Measurements from ENCODE around the gene FHIP2A.
A peak's percentile ranks its signal among the peaks of the same experiment; 100 is the strongest.

Gene FHIP2A

DNA sequence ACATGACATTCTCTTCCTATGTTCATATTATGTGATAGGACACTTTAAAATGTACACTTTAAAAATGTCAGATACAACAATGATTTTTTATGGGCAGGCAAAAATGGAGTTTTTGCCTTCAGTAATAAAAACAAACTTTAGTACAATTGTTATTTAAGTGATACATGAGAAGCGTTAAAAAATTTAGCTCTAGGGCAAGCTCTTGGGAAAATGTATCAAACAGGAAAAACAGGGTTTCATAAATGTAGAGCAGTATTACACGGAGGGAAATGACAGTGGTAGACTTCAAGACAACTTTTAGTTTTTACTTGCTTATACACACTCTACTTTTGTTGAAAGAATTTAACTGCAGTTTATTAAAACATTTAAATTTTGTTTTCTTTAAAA is 1.5 kb downstream of the FHIP2A start:
- CTCF ChIA-PET: interaction anchor here (0.7 to 3.0 kb wide), 2 partner anchors 8 to 82 kb away, joined by 3 to 22 read pairs; no protein-coding TSS in a partner anchor
- TF ChIP-seq, protein P1, sequence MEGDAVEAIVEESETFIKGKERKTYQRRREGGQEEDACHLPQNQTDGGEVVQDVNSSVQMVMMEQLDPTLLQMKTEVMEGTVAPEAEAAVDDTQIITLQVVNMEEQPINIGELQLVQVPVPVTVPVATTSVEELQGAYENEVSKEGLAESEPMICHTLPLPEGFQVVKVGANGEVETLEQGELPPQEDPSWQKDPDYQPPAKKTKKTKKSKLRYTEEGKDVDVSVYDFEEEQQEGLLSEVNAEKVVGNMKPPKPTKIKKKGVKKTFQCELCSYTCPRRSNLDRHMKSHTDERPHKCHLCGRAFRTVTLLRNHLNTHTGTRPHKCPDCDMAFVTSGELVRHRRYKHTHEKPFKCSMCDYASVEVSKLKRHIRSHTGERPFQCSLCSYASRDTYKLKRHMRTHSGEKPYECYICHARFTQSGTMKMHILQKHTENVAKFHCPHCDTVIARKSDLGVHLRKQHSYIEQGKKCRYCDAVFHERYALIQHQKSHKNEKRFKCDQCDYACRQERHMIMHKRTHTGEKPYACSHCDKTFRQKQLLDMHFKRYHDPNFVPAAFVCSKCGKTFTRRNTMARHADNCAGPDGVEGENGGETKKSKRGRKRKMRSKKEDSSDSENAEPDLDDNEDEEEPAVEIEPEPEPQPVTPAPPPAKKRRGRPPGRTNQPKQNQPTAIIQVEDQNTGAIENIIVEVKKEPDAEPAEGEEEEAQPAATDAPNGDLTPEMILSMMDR (conservative IDR thresholded peaks at IDR 0.05; ENCODE audit: low read depth): no peak
- peak overlapping the region; percentile 53 for H3K27ac ChIP-seq

DNA sequence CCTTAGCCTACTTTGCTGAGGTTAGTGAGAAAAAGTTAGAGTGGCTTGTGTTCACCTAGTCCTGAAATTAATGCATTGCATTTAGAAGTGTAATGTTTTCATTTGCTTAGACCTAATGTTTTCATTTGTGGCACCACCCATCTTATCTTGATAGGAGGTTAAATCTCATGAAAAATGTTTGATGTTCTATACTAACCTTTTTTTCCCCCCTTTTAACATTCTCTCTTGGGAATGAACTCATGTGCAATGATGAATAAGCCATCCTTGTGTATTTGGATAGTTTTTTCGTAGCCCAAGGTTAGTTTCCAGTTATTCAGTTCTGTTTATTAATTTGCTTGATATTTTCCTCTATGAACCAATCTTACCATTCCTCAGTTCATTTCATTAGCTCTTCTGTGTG is 2.8 kb downstream of the FHIP2A start:
- POLR2A ChIA-PET (ENCODE audit: low non-redundant PET): no interaction called here
- CTCF ChIA-PET: no interaction called here
- TF ChIP-seq, protein P1 (conservative IDR thresholded peaks at IDR 0.05; ENCODE audit: low read depth): no peak
- DNase-seq (ENCODE audit: low spot score): no peak
- no peak overlapping the region for H3K27ac ChIP-seq

More for the DNA sequence above, 1.5 kb downstream of the FHIP2A start:
- POLR2A ChIA-PET (ENCODE audit: low non-redundant PET): no interaction called here
- DNase-seq (ENCODE audit: low spot score): peak; percentile 55

DNA sequence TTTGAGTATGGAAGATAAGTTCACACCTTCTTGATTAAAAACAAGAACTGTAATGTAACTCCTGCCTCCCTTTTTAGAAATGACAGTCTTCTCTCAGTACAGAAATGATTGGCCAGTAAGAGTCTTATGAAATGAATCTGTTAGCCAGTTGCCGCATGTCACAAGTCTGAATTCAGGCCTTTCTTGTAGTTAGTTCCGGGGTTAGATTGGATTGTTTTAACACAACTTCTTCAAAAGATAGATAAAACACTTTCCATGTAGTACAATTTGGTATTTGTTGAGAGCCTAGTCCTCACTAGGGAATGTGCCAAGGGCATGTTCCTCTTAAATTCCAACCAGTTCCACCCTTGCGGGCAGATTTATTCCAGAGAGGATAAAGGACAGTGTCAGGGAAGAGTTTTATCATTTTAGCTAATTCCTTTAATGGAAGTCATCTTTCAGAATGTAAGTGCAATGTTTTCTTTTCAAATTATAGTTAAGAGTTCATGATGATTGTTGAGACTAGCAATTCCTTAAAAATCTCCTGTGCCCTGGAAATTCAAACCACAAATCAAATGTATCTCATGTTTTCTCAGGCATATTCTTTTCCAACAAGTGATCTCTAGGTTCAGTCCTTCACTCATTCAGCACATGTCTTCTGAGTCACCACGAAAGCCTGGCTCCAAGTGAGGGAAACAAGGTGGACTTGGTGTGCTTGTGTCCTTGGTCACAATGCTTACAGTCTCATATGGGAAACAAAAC is 4.1 kb downstream of the FHIP2A start:
- ChIA-PET POLR2A (ENCODE audit: low non-redundant PET) (no interaction called here), CTCF (no interaction called here)
- H3K27ac ChIP-seq: no peak overlapping the region
- DNase-seq (ENCODE audit: low spot score): no peak
- TF ChIP-seq, protein P1 (conservative IDR thresholded peaks at IDR 0.05; ENCODE audit: low read depth): no peak

DNA sequence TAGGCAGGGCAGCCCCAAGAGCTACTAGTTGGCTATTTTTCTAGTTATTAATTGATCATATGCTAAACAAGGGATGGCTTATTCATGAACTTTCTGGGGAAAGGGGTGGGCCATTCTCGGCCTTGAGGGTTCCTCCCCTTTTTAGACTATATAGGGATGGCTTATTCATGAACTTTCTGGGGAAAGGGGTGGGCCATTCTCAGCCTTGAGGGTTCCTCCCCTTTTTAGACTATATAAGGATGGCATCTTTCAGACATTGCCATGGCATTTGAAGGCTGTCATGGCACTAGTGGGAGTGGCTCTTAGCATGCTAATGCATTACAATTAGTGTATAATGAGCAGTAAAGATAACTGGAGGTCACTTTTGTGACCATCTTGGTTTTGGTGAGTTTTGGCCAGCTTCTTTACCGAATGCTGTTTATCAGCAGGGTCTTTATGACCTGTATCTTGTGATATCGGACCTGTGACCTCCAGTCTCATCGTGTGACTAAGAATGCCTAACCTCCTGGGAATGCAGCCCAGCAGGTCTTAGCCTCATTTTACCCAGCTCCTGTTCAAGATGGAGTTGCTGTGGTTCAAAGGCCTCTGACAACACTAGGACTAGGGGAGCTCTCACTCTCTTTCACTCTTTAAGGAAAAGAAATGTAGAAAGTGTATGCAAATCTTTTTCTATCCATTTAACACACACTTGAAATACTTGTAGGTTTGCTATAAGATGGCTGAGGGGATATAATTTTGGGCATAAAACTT is 7.8 kb downstream of the FHIP2A start:
- DNase-seq (ENCODE audit: low spot score): no peak
- H3K27ac ChIP-seq: no peak overlapping the region
- ChIA-PET POLR2A (ENCODE audit: low non-redundant PET) (no interaction called here), CTCF (interaction anchor here (0.6 to 4.1 kb wide), 3 partner anchors 7 to 868 kb away, joined by 3 to 22 read pairs (median 5); partner anchors contain the start of gene FHIP2A)
- TF ChIP-seq, protein P1 (conservative IDR thresholded peaks at IDR 0.05; ENCODE audit: low read depth): no peak

GRCh38 chr10:114831186-114831867 is 9.7 kb downstream of the FHIP2A start:
- TF ChIP-seq, protein P1 (conservative IDR thresholded peaks at IDR 0.05; ENCODE audit: low read depth): no peak
- no peak overlapping the region for H3K27ac ChIP-seq
- ChIA-PET POLR2A (ENCODE audit: low non-redundant PET) (no interaction called here), CTCF (interaction anchor here (0.6 to 4.1 kb wide), 2 partner anchors 9 to 82 kb away, joined by 4 to 22 read pairs; partner anchors contain the start of gene FHIP2A)
- no peak for DNase-seq (ENCODE audit: low spot score)

DNA sequence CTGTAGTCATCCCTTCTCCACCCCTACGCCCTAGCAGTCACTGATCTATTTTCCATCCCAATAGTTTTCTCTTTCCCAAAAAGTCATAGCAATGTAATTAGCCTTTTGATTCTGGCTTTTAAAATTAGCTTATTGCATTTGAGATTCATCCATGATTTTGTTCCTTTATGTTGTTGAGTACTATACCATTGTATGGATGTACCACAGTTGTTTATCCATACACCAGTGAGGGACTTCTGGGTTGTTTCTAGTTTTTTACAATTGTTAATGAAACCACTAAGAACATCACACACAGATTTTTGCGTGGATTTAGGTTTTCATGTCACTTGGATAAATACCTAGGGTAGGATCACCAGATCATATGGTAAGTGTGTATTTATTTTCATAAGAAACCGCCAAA is 16.1 kb downstream of the FHIP2A start:
- TF ChIP-seq, protein P1 (conservative IDR thresholded peaks at IDR 0.05; ENCODE audit: low read depth): no peak
- H3K27ac ChIP-seq: no peak overlapping the region
- no peak for DNase-seq (ENCODE audit: low spot score)
- POLR2A ChIA-PET (ENCODE audit: low non-redundant PET): no interaction called here
- CTCF ChIA-PET: interaction anchor here (0.7 kb wide), 1 partner anchor 1641 kb away, joined by 4 read pairs; no protein-coding TSS in a partner anchor

Measured in RWPE1 (cell line).